GM23338 (cell line): Measurements from ENCODE around the gene NSMCE4A. TPM values are rescaled to one million over a fixed set of nuclear protein-coding genes. Genes with fewer than 3 reads are reported as not detected.

Source experiments
- ATAC-seq: fragments of 200-7000 bp; cut with Tn5 transposase; 3 replicates; pipeline ENCODE4 v1.9.1; 2020
- DNase-seq: peaks from one replicate; pipeline ENCODE4 v3.0.0-alpha.2; 2015; ENCODE audit warnings: low spot score
- H2AFZ ChIP-seq: fragments of 200-600 bp; sonication (generic); 2 replicates; pipeline ENCODE4 v1.8.0; 2016; ENCODE audit warnings: antibody characterized with exemption, mild to moderate bottlenecking, moderate library complexity
- H3F3A ChIP-seq: fragments of 200-600 bp; sonication (generic); replicated peaks from 2 replicates; pipeline ENCODE4 v1.8.0; 2017; ENCODE audit warnings: antibody characterized with exemption, mixed run types, low read depth
- H3K27ac ChIP-seq: fragments of 200-600 bp; sonication (generic); 2 replicates; pipeline ENCODE4 v1.6.1; 2016; ENCODE audit warnings: low read depth
- H3K27me3 ChIP-seq: fragments of 200-600 bp; sonication (generic); 2 replicates; pipeline ENCODE4 v1.8.0; 2016; ENCODE audit warnings: mild to moderate bottlenecking, mixed run types, moderate library complexity; ENCODE audit not compliant: insufficient read depth
- H3K36me3 ChIP-seq: fragments of 200-600 bp; sonication (generic); 2 replicates; pipeline ENCODE4 v1.8.0; 2016; ENCODE audit warnings: mild to moderate bottlenecking; ENCODE audit not compliant: insufficient read depth
- H3K4me1 ChIP-seq: fragments of 200-600 bp; sonication (generic); 2 replicates; pipeline ENCODE4 v1.8.0; 2016; ENCODE audit warnings: mild to moderate bottlenecking, moderate library complexity; ENCODE audit not compliant: insufficient read depth
- H3K4me2 ChIP-seq: fragments of 200-600 bp; sonication (generic); 2 replicates; pipeline ENCODE4 v1.7.1; 2017; ENCODE audit warnings: mixed run types
- H3K4me3 ChIP-seq: fragments of 200-600 bp; sonication (generic); 2 replicates; pipeline ENCODE4 v1.6.1; 2016; ENCODE audit warnings: mixed run types
- H3K79me2 ChIP-seq: fragments of 200-600 bp; sonication (generic); replicated peaks from 2 replicates; pipeline ENCODE4 v1.8.0; 2017; ENCODE audit warnings: mild to moderate bottlenecking; ENCODE audit not compliant: insufficient read depth
- H3K9me2 ChIP-seq: fragments of 200-600 bp; sonication (generic); 2 replicates; pipeline ENCODE4 v1.8.0; 2017; ENCODE audit not compliant: insufficient read depth
- H4K20me1 ChIP-seq: fragments of 200-600 bp; sonication (generic); replicated peaks from 2 replicates; pipeline ENCODE4 v1.8.0; 2017; ENCODE audit warnings: mild to moderate bottlenecking; ENCODE audit not compliant: insufficient read depth
- H3K27ac Mint-ChIP-seq: 2 replicates; pipeline ENCODE4 v1.8.0; 2020; ENCODE audit warnings: inconsistent platforms, mild to moderate bottlenecking, moderate library complexity, mixed read lengths
- H3K27me3 Mint-ChIP-seq: 3 replicates; pipeline ENCODE4 v1.8.0; 2022; ENCODE audit warnings: low read depth, mild to moderate bottlenecking, moderate library complexity, mixed read lengths, inconsistent platforms; ENCODE audit not compliant: insufficient read depth, poor library complexity
- H3K36me3 Mint-ChIP-seq: 3 replicates; pipeline ENCODE4 v1.8.0; 2021; ENCODE audit warnings: low read depth, mild to moderate bottlenecking, inconsistent platforms, moderate library complexity, mixed read lengths
- H3K4me1 Mint-ChIP-seq: 3 replicates; pipeline ENCODE4 v1.8.0; 2020; ENCODE audit warnings: mild to moderate bottlenecking, inconsistent platforms, mixed read lengths
- H3K4me3 Mint-ChIP-seq: 3 replicates; pipeline ENCODE4 v1.8.0; 2021; ENCODE audit warnings: moderate library complexity, mild to moderate bottlenecking, inconsistent platforms, mixed read lengths
- H3K9me3 Mint-ChIP-seq: 3 replicates; pipeline ENCODE4 v1.8.0; 2020; ENCODE audit warnings: moderate library complexity, mild to moderate bottlenecking, inconsistent platforms, mixed read lengths
- CREB1 ChIP-seq: fragments of 250-450 bp; sonication (Bioruptor Pico); IDR thresholded peaks from 2 replicates; pipeline ENCODE4 v1.5.0; 2020; ENCODE audit warnings: low read depth, mild to moderate bottlenecking, moderate library complexity
- ETS1 ChIP-seq: IDR thresholded peaks from 2 replicates; pipeline ENCODE4 v1.6.1; 2016; ENCODE audit warnings: antibody characterized with exemption
- EZH2 ChIP-seq: fragments of 200-600 bp; sonication (generic); IDR thresholded peaks from one replicate; pipeline ENCODE4 v1.8.0; 2017; ENCODE audit warnings: antibody characterized with exemption, mild to moderate bottlenecking, low read depth; ENCODE audit not compliant: unreplicated experiment
- EZH2phosphoT487 ChIP-seq: fragments of 200-600 bp; sonication (generic); IDR thresholded peaks from one replicate; pipeline ENCODE4 v1.8.1; 2018; ENCODE audit warnings: antibody characterized with exemption; ENCODE audit not compliant: unreplicated experiment
- JUNB ChIP-seq: IDR thresholded peaks from one replicate; pipeline ENCODE4 v1.6.1; 2016; ENCODE audit warnings: antibody characterized with exemption; ENCODE audit not compliant: unreplicated experiment
- NANOG ChIP-seq: IDR thresholded peaks from 2 replicates; pipeline ENCODE4 v1.6.1; 2016; ENCODE audit warnings: antibody characterized with exemption, borderline replicate concordance
- POLR2AphosphoS5 ChIP-seq: IDR thresholded peaks from 2 replicates; pipeline ENCODE4 v1.6.1; 2016; ENCODE audit warnings: antibody characterized with exemption, low read depth
- STAT1 ChIP-seq: IDR thresholded peaks from one replicate; pipeline ENCODE4 v1.6.1; 2016; ENCODE audit warnings: antibody characterized with exemption; ENCODE audit not compliant: unreplicated experiment
- ZNF114 ChIP-seq: fragments of 250-450 bp; sonication (Bioruptor Pico); IDR thresholded peaks from 2 replicates; pipeline ENCODE4 v1.5.0; 2020; ENCODE audit warnings: mild to moderate bottlenecking, moderate library complexity
- ZNF331 ChIP-seq: fragments of 250-450 bp; sonication (Bioruptor Pico); IDR thresholded peaks from 2 replicates; pipeline ENCODE4 v1.5.0; 2020; ENCODE audit warnings: low read depth, mild to moderate bottlenecking, moderate library complexity
- polyA plus RNA-seq: library from polyadenylated mRNA; unstranded; fragments of >200 nt; fragmentation: Nextera tagmentation; extraction: Ambion mirVana; gene quantifications from 2 replicates; pipeline ENCODE4 v1.2.1, GENCODE V29; 2016
- total RNA-seq: library from RNA; depleted of rRNA; stranded (reverse); fragments of >200 nt; shearing (Covaris generic); gene quantifications from 2 replicates; pipeline ENCODE4 v1.2.3, GENCODE V29; 2014
- TF ChIP-seq, protein P1 (sequence below): fragments of 250-450 bp; sonication (Bioruptor Pico); IDR thresholded peaks from 2 replicates; pipeline ENCODE4 v1.5.0; 2020; ENCODE audit warnings: mild to moderate bottlenecking, moderate library complexity
- TF ChIP-seq, protein P2 (sequence below): IDR thresholded peaks from one replicate; pipeline ENCODE4 v1.6.1; 2018; ENCODE audit warnings: antibody characterized with exemption; ENCODE audit not compliant: unreplicated experiment
- TF ChIP-seq, protein P3 (sequence below), 2 experiments: fragments of 200-600 bp in 1 of 2; sonication (generic) in 1 of 2; conservative IDR thresholded peaks; 2 replicates each; pipeline versions ENCODE4 v1.5.1 to v1.6.1; 2016 to 2017; ENCODE audit warnings: antibody characterized with exemption in 2 of 2, low read depth in 2 of 2, mild to moderate bottlenecking in 2 of 2, moderate library complexity in 1 of 2

Gene NSMCE4A
- total and polyA plus RNA-seq, 2 experiments from 2014 or later: 84.8 to 94.9 TPM

GRCh38 chr10:122013311-122013780, 38.3 kb upstream of the NSMCE4A start:
- no peak for DNase-seq
- no peaks in the 10 kb centered on the region for H3K79me2 ChIP-seq
- no peak for ATAC-seq
- no peak overlapping the region for H3K27ac Mint-ChIP-seq
- H3K36me3 ChIP-seq: no peaks in the 10 kb centered on the region
- H3K27me3 Mint-ChIP-seq: peaks cover 4% of the 10 kb centered on the region
- H3K9me2 ChIP-seq: no peaks in the 10 kb centered on the region
- H3F3A ChIP-seq: no peaks in the 10 kb centered on the region
- no peaks in the 10 kb centered on the region for H4K20me1 ChIP-seq
- TF ChIP-seq EZH2phosphoT487 (no peak), ETS1 (no peak), POLR2AphosphoS5 (no peak), CREB1 (CRISPR knock-in tag) (no peak), ZNF114 (CRISPR knock-in tag) (no peak), STAT1 (no peak), EZH2 (no peak), JUNB (no peak), NANOG (no peak), ZNF331 (CRISPR knock-in tag) (no peak)
- TF ChIP-seq, protein P1, sequence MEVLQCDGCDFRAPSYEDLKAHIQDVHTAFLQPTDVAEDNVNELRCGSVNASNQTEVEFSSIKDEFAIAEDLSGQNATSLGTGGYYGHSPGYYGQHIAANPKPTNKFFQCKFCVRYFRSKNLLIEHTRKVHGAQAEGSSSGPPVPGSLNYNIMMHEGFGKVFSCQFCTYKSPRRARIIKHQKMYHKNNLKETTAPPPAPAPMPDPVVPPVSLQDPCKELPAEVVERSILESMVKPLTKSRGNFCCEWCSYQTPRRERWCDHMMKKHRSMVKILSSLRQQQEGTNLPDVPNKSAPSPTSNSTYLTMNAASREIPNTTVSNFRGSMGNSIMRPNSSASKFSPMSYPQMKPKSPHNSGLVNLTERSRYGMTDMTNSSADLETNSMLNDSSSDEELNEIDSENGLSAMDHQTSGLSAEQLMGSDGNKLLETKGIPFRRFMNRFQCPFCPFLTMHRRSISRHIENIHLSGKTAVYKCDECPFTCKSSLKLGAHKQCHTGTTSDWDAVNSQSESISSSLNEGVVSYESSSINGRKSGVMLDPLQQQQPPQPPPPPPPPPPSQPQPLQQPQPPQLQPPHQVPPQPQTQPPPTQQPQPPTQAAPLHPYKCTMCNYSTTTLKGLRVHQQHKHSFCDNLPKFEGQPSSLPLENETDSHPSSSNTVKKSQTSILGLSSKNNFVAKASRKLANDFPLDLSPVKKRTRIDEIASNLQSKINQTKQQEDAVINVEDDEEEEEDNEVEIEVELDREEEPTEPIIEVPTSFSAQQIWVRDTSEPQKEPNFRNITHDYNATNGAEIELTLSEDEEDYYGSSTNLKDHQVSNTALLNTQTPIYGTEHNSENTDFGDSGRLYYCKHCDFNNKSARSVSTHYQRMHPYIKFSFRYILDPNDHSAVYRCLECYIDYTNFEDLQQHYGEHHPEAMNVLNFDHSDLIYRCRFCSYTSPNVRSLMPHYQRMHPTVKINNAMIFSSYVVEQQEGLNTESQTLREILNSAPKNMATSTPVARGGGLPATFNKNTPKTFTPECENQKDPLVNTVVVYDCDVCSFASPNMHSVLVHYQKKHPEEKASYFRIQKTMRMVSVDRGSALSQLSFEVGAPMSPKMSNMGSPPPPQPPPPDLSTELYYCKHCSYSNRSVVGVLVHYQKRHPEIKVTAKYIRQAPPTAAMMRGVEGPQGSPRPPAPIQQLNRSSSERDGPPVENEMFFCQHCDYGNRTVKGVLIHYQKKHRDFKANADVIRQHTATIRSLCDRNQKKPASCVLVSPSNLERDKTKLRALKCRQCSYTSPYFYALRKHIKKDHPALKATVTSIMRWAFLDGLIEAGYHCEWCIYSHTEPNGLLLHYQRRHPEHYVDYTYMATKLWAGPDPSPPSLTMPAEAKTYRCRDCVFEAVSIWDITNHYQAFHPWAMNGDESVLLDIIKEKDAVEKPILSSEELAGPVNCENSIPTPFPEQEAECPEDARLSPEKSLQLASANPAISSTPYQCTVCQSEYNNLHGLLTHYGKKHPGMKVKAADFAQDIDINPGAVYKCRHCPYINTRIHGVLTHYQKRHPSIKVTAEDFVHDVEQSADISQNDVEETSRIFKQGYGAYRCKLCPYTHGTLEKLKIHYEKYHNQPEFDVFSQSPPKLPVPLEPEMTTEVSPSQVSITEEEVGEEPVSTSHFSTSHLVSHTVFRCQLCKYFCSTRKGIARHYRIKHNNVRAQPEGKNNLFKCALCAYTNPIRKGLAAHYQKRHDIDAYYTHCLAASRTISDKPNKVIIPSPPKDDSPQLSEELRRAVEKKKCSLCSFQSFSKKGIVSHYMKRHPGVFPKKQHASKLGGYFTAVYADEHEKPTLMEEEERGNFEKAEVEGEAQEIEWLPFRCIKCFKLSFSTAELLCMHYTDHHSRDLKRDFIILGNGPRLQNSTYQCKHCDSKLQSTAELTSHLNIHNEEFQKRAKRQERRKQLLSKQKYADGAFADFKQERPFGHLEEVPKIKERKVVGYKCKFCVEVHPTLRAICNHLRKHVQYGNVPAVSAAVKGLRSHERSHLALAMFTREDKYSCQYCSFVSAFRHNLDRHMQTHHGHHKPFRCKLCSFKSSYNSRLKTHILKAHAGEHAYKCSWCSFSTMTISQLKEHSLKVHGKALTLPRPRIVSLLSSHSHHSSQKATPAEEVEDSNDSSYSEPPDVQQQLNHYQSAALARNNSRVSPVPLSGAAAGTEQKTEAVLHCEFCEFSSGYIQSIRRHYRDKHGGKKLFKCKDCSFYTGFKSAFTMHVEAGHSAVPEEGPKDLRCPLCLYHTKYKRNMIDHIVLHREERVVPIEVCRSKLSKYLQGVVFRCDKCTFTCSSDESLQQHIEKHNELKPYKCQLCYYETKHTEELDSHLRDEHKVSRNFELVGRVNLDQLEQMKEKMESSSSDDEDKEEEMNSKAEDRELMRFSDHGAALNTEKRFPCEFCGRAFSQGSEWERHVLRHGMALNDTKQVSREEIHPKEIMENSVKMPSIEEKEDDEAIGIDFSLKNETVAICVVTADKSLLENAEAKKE (CRISPR knock-in tag): no peak
- TF ChIP-seq, protein P2, sequence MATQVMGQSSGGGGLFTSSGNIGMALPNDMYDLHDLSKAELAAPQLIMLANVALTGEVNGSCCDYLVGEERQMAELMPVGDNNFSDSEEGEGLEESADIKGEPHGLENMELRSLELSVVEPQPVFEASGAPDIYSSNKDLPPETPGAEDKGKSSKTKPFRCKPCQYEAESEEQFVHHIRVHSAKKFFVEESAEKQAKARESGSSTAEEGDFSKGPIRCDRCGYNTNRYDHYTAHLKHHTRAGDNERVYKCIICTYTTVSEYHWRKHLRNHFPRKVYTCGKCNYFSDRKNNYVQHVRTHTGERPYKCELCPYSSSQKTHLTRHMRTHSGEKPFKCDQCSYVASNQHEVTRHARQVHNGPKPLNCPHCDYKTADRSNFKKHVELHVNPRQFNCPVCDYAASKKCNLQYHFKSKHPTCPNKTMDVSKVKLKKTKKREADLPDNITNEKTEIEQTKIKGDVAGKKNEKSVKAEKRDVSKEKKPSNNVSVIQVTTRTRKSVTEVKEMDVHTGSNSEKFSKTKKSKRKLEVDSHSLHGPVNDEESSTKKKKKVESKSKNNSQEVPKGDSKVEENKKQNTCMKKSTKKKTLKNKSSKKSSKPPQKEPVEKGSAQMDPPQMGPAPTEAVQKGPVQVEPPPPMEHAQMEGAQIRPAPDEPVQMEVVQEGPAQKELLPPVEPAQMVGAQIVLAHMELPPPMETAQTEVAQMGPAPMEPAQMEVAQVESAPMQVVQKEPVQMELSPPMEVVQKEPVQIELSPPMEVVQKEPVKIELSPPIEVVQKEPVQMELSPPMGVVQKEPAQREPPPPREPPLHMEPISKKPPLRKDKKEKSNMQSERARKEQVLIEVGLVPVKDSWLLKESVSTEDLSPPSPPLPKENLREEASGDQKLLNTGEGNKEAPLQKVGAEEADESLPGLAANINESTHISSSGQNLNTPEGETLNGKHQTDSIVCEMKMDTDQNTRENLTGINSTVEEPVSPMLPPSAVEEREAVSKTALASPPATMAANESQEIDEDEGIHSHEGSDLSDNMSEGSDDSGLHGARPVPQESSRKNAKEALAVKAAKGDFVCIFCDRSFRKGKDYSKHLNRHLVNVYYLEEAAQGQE: no peak
- TF ChIP-seq, protein P3, sequence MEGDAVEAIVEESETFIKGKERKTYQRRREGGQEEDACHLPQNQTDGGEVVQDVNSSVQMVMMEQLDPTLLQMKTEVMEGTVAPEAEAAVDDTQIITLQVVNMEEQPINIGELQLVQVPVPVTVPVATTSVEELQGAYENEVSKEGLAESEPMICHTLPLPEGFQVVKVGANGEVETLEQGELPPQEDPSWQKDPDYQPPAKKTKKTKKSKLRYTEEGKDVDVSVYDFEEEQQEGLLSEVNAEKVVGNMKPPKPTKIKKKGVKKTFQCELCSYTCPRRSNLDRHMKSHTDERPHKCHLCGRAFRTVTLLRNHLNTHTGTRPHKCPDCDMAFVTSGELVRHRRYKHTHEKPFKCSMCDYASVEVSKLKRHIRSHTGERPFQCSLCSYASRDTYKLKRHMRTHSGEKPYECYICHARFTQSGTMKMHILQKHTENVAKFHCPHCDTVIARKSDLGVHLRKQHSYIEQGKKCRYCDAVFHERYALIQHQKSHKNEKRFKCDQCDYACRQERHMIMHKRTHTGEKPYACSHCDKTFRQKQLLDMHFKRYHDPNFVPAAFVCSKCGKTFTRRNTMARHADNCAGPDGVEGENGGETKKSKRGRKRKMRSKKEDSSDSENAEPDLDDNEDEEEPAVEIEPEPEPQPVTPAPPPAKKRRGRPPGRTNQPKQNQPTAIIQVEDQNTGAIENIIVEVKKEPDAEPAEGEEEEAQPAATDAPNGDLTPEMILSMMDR (conservative IDR thresholded peaks at IDR 0.05; ENCODE audit: low read depth in 2 of 2): no peak
- no peak overlapping the region for H3K4me2 ChIP-seq
- H3K27me3 ChIP-seq: no peaks in the 10 kb centered on the region
- H3K36me3 Mint-ChIP-seq: no peaks in the 10 kb centered on the region
- H3K27ac ChIP-seq: no peak overlapping the region
- H3K4me3 ChIP-seq: no peak overlapping the region
- peaks cover 4% of the 10 kb centered on the region; the same call in 1 of the 2 replicates for H3K4me1 ChIP-seq
- H3K4me3 Mint-ChIP-seq: no peak overlapping the region
- peaks cover under 1% of the 10 kb centered on the region; the same call in 1 of the 3 replicates for H3K4me1 Mint-ChIP-seq
- H3K9me3 Mint-ChIP-seq: no peaks in the 10 kb centered on the region
- H2AFZ ChIP-seq: no peak overlapping the region
